ENCODE measurements around the gene CLRN3. TPM values are rescaled to one million over a fixed set of nuclear protein-coding genes. Genes with fewer than 3 reads are reported as not detected.

CLRN3 gene
- total and polyA plus RNA-seq, 2 donors (not counting 1 experiment from before 2014, with no cell fraction given): not detected

GRCh38 chr10:127913368-127913759, 20.6 kb upstream of the CLRN3 start:
- DNase-seq: no peak
- CTCF ChIA-PET: interaction anchor here (1.2 kb wide), 1 partner anchor 156 kb away, joined by 3 read pairs; no protein-coding TSS in a partner anchor

More at GRCh38 chr10:127913368-127913759, 20.6 kb upstream of the CLRN3 start:
- TF ChIP-seq CTCF (IDR thresholded peaks at IDR 0.05) (no peak), EZH2 (IDR thresholded peaks at IDR 0.05; ENCODE audit: borderline replicate concordance, insufficient read depth, low read depth, low read length, poor library complexity, severe bottlenecking) (no peak)
- Mint-ChIP-seq H3K27me3 (peaks cover 17% of the 10 kb centered on the region), H3K27ac (no peak overlapping the region), H3K4me1 (no peaks in the 10 kb centered on the region), H3K9me3 (ENCODE audit: insufficient read depth) (no peaks in the 10 kb centered on the region), H3K4me3 (no peak overlapping the region)
- H3K9me3 ChIP-seq (ENCODE audit: control extremely low read depth in 1 of 3, control insufficient read depth in 2 of 3, insufficient read depth in 1 of 3, low read length in 2 of 3): peaks cover 0 to 15% (median 0%) of the 10 kb centered on the region in 3 donors
- no peaks in the 10 kb centered on the region for H3K4me1 ChIP-seq (ENCODE audit: control insufficient read depth in 2 of 2, insufficient read depth in 2 of 2, low read length in 2 of 2)
- no peak overlapping the region for H3K27ac ChIP-seq (ENCODE audit: low read length in 2 of 2)
- H4K20me1 ChIP-seq (ENCODE audit: control insufficient read depth, insufficient read depth, low read length, poor library complexity, severe bottlenecking): no peaks in the 10 kb centered on the region
- POLR2A ChIA-PET: no interaction called here
- no peak overlapping the region for H3K4me3 ChIP-seq (ENCODE audit: control extremely low read depth in 1 of 5, extremely low read depth in 1 of 5, insufficient read depth in 1 of 5, low read depth in 2 of 5, low read length in 4 of 5)
- H3K9ac ChIP-seq (ENCODE audit: low read length): no peak overlapping the region
- H2AFZ ChIP-seq (ENCODE audit: insufficient read depth, low read depth, low read length, poor library complexity, severe bottlenecking): no peak overlapping the region
- no peaks in the 10 kb centered on the region for H3K79me2 ChIP-seq (ENCODE audit: control insufficient read depth, insufficient read depth, low read length)
- no peak overlapping the region for H3K4me2 ChIP-seq (replicated peaks; ENCODE audit: low read depth, low read length, poor library complexity, severe bottlenecking)
- intact Hi-C loops (cut with micrococcal nuclease): no loop called here
- no peak for ATAC-seq (ENCODE audit: low read depth)
- 98% methylated on average over 8 of the region's 8 CpGs for WGBS (ENCODE audit: insufficient coverage)
- no peaks in the 10 kb centered on the region for H3K36me3 ChIP-seq (replicated peaks in 1 of 2; ENCODE audit: control extremely low read depth in 1 of 2, control insufficient read depth in 1 of 2, extremely low read depth in 1 of 2, insufficient read depth in 2 of 2, low read length in 1 of 2)
- peaks cover 0 to 14% (median 2%) of the 10 kb centered on the region in 4 experiments for H3K27me3 ChIP-seq (replicated peaks in 1 of 4; ENCODE audit: control extremely low read depth in 1 of 4, control insufficient read depth in 3 of 4, insufficient read depth in 4 of 4, low read length in 3 of 4)

Measured in B cell (primary cell).